HG02970 (cell line): Measurements from ENCODE around the gene MMP25.
"Not testable (repeated sequence)": the region's sequence is repeated elsewhere in the genome, so short reads cannot be mapped to it uniquely, and the experiment has no call there.

ENCODE experiments used
- ATAC-seq: cut with Tn5 transposase; IDR thresholded peaks from one replicate; pipeline ENCODE4 v1.9.1; 2021; ENCODE audit warnings: mild to moderate bottlenecking, moderate library complexity, moderate number of reproducible peaks; ENCODE audit not compliant: unreplicated experiment, low FRiP score

MMP25 gene

GRCh38 chr16:3028716-3029319 is 17.5 kb upstream of the MMP25 start:
- no peak for ATAC-seq

- no peak for ATAC-seq
Measured at GRCh38 chr16:3029491-3030221, 16.7 kb upstream of the MMP25 start.

GRCh38 chr16:3030222-3031212 is 15.8 kb upstream of the MMP25 start:
- ATAC-seq, result no peak

- no peak for ATAC-seq
Measured at GRCh38 chr16:3032624-3033023, 13.7 kb upstream of the MMP25 start.

GRCh38 chr16:3035289-3035971 is 10.9 kb upstream of the MMP25 start:
- no peak for ATAC-seq

GRCh38 chr16:3035972-3036725 is 10.2 kb upstream of the MMP25 start:
- no peak for ATAC-seq

GRCh38 chr16:3036726-3037315 is 9.5 kb upstream of the MMP25 start, which contains the start of gene BICDL2:
TSS of gene BICDL2 (minus strand) at chr16:3036944. CDS start at chr16:3035496, 1,448 bp downstream.
- no peak for ATAC-seq

- no peak for ATAC-seq
Measured at GRCh38 chr16:3038256-3038655, 8.1 kb upstream of the MMP25 start.

GRCh38 chr16:3038896-3039295 is 7.5 kb upstream of the MMP25 start:
- no peak for ATAC-seq

GRCh38 chr16:3042376-3042775 is 4.0 kb upstream of the MMP25 start:
- no peak for ATAC-seq

GRCh38 chr16:3044708-3045107 is 1.7 kb upstream of the MMP25 start:
- ATAC-seq, result no peak

- no peak for ATAC-seq
Measured at GRCh38 chr16:3046641-3047386, 453 bp downstream of the MMP25 start.

- no peak for ATAC-seq
Measured at GRCh38 chr16:3047387-3047720, 993 bp downstream of the MMP25 start.

- no peak for ATAC-seq
Measured at GRCh38 chr16:3049921-3050481, 3.6 kb downstream of the MMP25 start.

GRCh38 chr16:3050487-3050886 is 4.1 kb downstream of the MMP25 start:
- ATAC-seq, result no peak

GRCh38 chr16:3051009-3051408 is 4.6 kb downstream of the MMP25 start:
- ATAC-seq, result no peak

- no peak for ATAC-seq
Measured at GRCh38 chr16:3051494-3051893, 5.1 kb downstream of the MMP25 start.

GRCh38 chr16:3052571-3053329 is 6.4 kb downstream of the MMP25 start:
- not testable (repeated sequence) for ATAC-seq
